Measurements from ENCODE around the gene CENPX. TPM values are rescaled to one million over a fixed set of nuclear protein-coding genes. Genes with fewer than 3 reads are reported as not detected.
A peak's percentile ranks its signal among the peaks of the same experiment; 100 is the strongest.

CENPX gene
- total RNA-seq, 2 experiments from 2014 or later, result 52.7 to 54.7 TPM

DNA sequence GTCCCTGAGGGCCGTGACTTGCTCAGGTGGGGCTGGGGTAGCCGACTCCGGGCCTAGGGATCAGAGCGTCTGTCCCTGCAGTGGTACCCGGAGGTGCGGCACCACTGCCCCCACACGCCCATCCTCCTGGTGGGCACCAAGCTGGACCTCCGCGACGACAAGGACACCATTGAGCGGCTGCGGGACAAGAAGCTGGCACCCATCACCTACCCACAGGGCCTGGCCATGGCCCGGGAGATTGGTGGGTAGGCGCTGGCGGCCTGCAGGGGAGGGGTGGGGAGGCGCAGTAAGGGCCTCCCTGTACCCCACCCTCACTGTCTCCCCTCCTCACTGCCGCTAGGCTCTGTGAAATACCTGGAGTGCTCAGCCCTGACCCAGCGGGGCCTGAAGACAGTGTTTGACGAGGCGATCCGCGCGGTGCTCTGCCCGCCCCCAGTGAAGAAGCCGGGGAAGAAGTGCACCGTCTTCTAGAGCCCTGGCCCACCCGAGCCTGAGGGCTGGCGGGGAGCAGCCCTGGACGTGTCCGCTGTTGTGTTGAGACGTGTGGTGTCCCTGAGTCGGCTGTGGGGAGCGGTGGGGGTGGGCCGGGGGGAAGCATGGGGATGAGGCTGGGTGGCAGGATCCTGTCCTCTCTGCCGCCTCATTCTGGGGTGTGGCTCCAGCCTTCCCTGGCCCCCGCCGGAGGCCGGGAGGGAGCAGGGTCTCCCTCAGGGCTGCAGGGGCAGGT lies 10.8 kb upstream of the CENPX start:
- H3K27ac Mint-ChIP-seq, result no peak overlapping the region
- ChIA-PET POLR2A (interaction anchor here (0.6 to 5.3 kb wide), 2 partner anchors 12 to 335 kb away, joined by 3 to 41 read pairs; partner anchors contain the start of genes CENPX and LRRC45), CTCF (no interaction called here)
- no peaks in the 10 kb centered on the region for H3K9me3 Mint-ChIP-seq
- peaks cover 10% of the 10 kb centered on the region for H3K36me3 Mint-ChIP-seq (ENCODE audit: low read depth)
- no peak for DNase-seq
- H3K27me3 Mint-ChIP-seq, result no peaks in the 10 kb centered on the region
- H3K4me1 Mint-ChIP-seq, result peaks cover 30% of the 10 kb centered on the region
- H3K4me3 Mint-ChIP-seq, result no peak overlapping the region

DNA sequence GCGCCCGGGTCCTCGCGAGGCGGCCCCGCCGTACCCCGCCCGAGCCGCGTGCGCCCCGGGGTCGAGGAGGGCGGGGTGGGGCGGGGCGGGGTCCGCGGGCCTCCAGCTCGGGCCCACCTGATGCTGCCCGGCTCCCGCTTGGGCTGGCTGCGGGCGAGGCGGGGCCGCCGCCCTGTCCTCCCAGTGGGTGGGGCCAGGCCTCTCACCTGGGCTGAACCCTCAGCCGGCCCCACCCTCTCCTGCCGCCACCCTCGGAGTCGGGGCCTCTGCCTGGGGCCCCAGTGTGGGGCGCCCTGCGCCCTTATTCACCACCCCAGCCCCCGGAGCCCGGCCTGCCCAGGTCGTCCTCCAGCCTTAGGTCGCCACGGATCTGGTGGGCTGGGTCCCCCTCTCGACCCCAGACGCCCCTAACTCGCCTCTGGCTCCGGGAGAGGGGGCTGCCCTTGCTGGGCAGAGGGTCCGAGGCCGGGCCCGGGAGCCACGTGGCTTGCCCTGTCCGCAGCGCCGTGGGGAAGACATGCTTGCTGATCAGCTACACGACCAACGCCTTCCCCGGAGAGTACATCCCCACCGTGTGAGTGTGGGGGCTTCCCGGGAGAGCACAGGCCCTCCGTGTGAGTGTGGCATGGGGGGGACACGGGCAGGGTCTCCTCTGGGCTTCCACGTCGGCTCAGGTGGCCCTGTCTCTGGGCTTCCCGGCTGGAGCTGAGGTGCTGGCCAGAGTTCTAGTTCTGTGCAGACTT lies 9.4 kb upstream of the CENPX start:
- no peaks in the 10 kb centered on the region for H3K9me3 Mint-ChIP-seq
- H3K4me3 Mint-ChIP-seq, result peak overlapping the region; percentile 37
- peaks cover 15% of the 10 kb centered on the region for H3K36me3 Mint-ChIP-seq (ENCODE audit: low read depth)
- ChIA-PET POLR2A (interaction anchor here (3.7 kb wide), 1 partner anchor 10 kb away, joined by 15 read pairs; the partner anchor contains the start of gene CENPX), CTCF (no interaction called here)
- peak; percentile 58 for DNase-seq
- no peak overlapping the region for H3K27ac Mint-ChIP-seq
- H3K27me3 Mint-ChIP-seq, result no peaks in the 10 kb centered on the region
- peaks cover 30% of the 10 kb centered on the region for H3K4me1 Mint-ChIP-seq

DNA sequence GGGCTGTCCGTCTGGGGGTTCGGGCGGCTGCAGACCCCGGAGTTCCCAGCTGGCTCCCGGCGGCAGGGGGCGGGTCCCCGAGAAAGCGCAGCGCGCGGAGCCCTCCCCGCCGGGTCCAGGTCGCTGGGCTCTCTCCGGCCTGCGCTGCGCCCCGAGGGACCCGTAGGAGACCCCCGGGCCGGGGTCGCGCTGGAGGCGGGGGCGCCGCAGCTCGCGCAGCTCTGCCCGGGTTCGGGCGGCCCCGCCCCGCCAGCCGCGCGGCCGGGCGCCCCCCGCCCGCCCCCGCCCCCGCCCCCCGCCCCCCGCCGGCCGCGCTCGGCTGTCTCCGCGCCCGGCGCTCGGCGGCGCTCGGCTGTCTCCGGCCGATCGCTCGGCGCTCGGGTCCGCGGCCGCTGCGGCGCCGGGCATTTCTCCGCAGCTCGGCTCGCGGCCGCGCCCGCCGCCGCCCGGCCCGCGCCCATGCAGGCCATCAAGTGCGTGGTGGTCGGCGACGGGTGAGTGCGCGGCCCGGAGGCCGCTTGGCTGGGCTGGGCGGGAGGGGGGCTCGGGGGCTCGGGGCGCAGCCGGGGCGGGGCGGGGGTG lies 8.7 kb upstream of the CENPX start, which contains the start of gene RAC3:
TSS of gene RAC3 (plus strand) at position 376 of the 582 bp plus-strand sequence. CDS start at position 460, 84 bp downstream.
- peak within 1 kb of the TSS; percentile 56 for H3K27ac Mint-ChIP-seq
- DNase-seq, result no peak

GRCh38 chr17:82030470-82031302 lies 8.0 kb upstream of the CENPX start:
- H3K27ac Mint-ChIP-seq, result peak overlapping the region; percentile 56
- DNase-seq, result peak; percentile 86
- no peaks in the 10 kb centered on the region for H3K27me3 Mint-ChIP-seq
- H3K9me3 Mint-ChIP-seq, result no peaks in the 10 kb centered on the region
- ChIA-PET POLR2A (interaction anchor here (0.6 to 3.7 kb wide), 24 partner anchors 7 to 328 kb away, joined by 3 to 15 read pairs (median 3); partner anchors contain the start of genes ALYREF, ANAPC11, ARHGDIA and CENPX), CTCF (interaction anchor here (0.6 to 2.3 kb wide), 23 partner anchors 11 to 517 kb away, joined by 3 to 16 read pairs (median 4); partner anchors contain the start of gene CCDC57)
- H3K36me3 Mint-ChIP-seq (ENCODE audit: low read depth), result peaks cover 20% of the 10 kb centered on the region
- H3K4me1 Mint-ChIP-seq, result peaks cover 31% of the 10 kb centered on the region
- peak overlapping the region; percentile 78 for H3K4me3 Mint-ChIP-seq

More for the DNA sequence above, 8.7 kb upstream of the CENPX start, which contains the start of gene RAC3:
- no peaks in the 10 kb centered on the region for H3K27me3 Mint-ChIP-seq
- H3K4me1 Mint-ChIP-seq, result peaks cover 30% of the 10 kb centered on the region
- peak within 1 kb of the TSS; percentile 78 for H3K4me3 Mint-ChIP-seq
- ChIA-PET CTCF (interaction anchor here (1.2 to 1.3 kb wide), 2 partner anchors 205 to 516 kb away, joined by 3 to 4 read pairs; no protein-coding TSS in a partner anchor), POLR2A (interaction anchor here (0.9 to 3.7 kb wide), 6 partner anchors 10 to 175 kb away, joined by 3 to 15 read pairs (median 7); partner anchors contain the start of genes ALYREF, ANAPC11, ARHGDIA and CENPX)
- no peaks in the 10 kb centered on the region for H3K9me3 Mint-ChIP-seq
- peaks cover 15% of the 10 kb centered on the region for H3K36me3 Mint-ChIP-seq (ENCODE audit: low read depth)

DNA sequence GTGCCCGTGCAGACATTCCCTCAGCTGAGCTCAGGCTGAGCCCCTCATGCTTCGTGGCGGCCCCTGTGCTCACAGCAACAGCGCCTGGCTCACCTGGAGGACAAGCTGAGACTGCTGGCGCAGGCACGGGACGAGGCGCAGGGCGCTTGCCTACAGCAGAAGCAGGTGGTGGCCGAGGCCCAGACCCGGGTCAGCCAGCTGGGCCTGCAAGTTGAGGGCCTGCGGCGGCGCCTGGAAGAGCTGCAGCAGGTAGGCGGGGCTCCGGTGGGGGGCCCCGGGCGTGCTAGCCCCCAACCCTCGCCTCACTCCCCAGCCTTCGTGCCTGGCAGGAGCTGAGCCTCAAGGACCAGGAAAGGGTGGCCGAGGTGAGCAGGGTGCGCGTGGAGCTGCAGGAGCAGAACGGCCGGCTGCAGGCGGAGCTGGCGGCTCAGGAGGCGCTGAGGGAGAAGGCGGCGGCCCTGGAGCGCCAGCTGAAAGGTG lies 7.4 kb upstream of the CENPX start:
- no peak for DNase-seq
- POLR2A ChIA-PET, result interaction anchor here (0.6 to 3.7 kb wide), 23 partner anchors 8 to 327 kb away, joined by 3 to 15 read pairs (median 3); partner anchors contain the start of genes ALYREF, ANAPC11, CENPX and DCXR
- CTCF ChIA-PET, result interaction anchor here (0.8 to 2.3 kb wide), 15 partner anchors 8 to 518 kb away, joined by 3 to 16 read pairs (median 5); partner anchors contain the start of genes CCDC57 and DCXR
- no peaks in the 10 kb centered on the region for H3K27me3 Mint-ChIP-seq
- H3K36me3 Mint-ChIP-seq (ENCODE audit: low read depth), result peaks cover 14% of the 10 kb centered on the region
- no peaks in the 10 kb centered on the region for H3K9me3 Mint-ChIP-seq
- H3K4me3 Mint-ChIP-seq, result no peak overlapping the region
- peaks cover 26% of the 10 kb centered on the region for H3K4me1 Mint-ChIP-seq
- H3K27ac Mint-ChIP-seq, result no peak overlapping the region

GRCh38 chr17:82029391-82029790 lies 6.7 kb upstream of the CENPX start:
- no peaks in the 10 kb centered on the region for H3K9me3 Mint-ChIP-seq
- ChIA-PET POLR2A (interaction anchor here (1.1 to 3.7 kb wide), 10 partner anchors 8 to 327 kb away, joined by 3 to 15 read pairs (median 5); partner anchors contain the start of genes CENPX, DCXR and MRPL12), CTCF (interaction anchor here (1.3 to 2.3 kb wide), 5 partner anchors 8 to 134 kb away, joined by 3 to 16 read pairs (median 6); partner anchors contain the start of gene DCXR)
- peak overlapping the region; percentile 34 for H3K4me3 Mint-ChIP-seq
- no peaks in the 10 kb centered on the region for H3K27me3 Mint-ChIP-seq
- peaks cover 12% of the 10 kb centered on the region for H3K36me3 Mint-ChIP-seq (ENCODE audit: low read depth)
- peaks cover 28% of the 10 kb centered on the region for H3K4me1 Mint-ChIP-seq
- no peak overlapping the region for H3K27ac Mint-ChIP-seq
- no peak for DNase-seq

DNA sequence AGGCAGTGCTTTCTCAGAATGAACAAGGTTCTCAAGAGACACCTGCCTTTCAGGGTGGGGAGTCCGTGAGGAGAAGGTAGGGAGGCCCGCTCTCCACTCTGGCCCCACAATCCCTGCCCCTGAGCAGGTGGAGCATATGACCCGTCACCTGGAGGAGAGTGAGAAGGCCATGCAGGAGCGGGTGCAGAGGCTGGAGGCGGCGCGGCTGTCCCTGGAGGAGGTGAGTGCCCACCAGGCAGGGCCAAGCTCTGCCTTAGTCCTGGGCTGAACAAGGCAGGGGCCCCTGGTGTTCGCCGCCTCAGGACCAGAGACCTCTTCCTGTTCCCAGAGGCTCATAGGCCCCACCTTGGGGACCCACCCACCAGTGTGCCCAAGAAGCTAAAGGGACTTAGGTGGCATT lies 6.3 kb upstream of the CENPX start:
- ChIA-PET POLR2A (interaction anchor here (1.1 kb wide), 1 partner anchor 11 kb away, joined by 3 read pairs; no protein-coding TSS in a partner anchor), CTCF (interaction anchor here (1.3 to 2.3 kb wide), 4 partner anchors 9 to 126 kb away, joined by 4 to 16 read pairs (median 10); partner anchors contain the start of gene DCXR)
- H3K9me3 Mint-ChIP-seq, result no peaks in the 10 kb centered on the region
- DNase-seq, result no peak
- H3K27ac Mint-ChIP-seq, result no peak overlapping the region
- peaks cover 12% of the 10 kb centered on the region for H3K36me3 Mint-ChIP-seq (ENCODE audit: low read depth)
- no peaks in the 10 kb centered on the region for H3K27me3 Mint-ChIP-seq
- peaks cover 33% of the 10 kb centered on the region for H3K4me1 Mint-ChIP-seq
- H3K4me3 Mint-ChIP-seq, result no peak overlapping the region

GRCh38 chr17:82028246-82028645 lies 5.6 kb upstream of the CENPX start:
- ChIA-PET POLR2A (no interaction called here), CTCF (interaction anchor here (1.4 kb wide), 1 partner anchor 9 kb away, joined by 7 read pairs; the partner anchor contains the start of gene DCXR)
- Mint-ChIP-seq H3K36me3 (ENCODE audit: low read depth) (peaks cover 12% of the 10 kb centered on the region), H3K27ac (no peak overlapping the region), H3K9me3 (no peaks in the 10 kb centered on the region), H3K4me1 (peaks cover 36% of the 10 kb centered on the region), H3K27me3 (no peaks in the 10 kb centered on the region), H3K4me3 (no peak overlapping the region)
- DNase-seq, result no peak

DNA sequence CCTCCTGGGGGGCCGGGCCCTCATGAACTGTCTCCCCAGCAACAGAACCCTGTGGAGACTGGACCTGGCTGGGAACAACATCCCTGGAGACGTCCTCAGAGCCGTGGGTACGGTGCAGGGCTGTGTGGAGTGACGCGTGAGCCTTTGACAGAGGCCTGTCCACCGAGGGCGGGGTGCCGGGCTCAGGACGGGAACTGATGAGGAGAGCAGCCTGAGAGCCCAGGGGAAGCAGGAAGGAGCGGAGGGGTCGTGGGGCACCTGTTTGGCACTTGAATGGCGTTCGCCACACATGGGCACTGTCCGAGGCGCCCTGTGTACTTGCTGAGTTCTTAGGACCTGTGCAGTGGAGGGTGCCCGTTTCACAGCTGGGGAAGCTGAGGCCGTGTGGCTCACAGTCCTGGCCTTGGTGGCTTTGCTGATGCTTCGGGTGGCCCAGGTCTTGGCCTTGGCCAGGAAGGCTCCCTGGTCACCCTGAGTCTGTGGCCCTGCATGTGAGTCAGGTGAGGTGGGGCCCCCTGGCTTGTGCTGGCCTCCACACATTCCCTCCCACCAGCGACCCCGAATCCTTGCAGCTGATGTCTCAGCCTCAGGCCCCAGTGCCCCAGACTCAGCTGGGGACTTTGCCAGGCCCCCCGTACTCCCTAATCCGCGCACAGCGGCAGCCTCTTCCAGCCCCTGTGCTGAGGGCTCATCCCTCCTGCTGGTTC lies 2.9 kb upstream of the CENPX start:
- DNase-seq, result no peak
- Mint-ChIP-seq H3K9me3 (no peaks in the 10 kb centered on the region), H3K4me1 (peaks cover 44% of the 10 kb centered on the region), H3K36me3 (ENCODE audit: low read depth) (peaks cover 12% of the 10 kb centered on the region), H3K27ac (no peak overlapping the region), H3K27me3 (no peaks in the 10 kb centered on the region), H3K4me3 (peak overlapping the region; percentile 3)
- POLR2A ChIA-PET, result interaction anchor here (1.2 to 2.3 kb wide), 2 partner anchors 12 to 203 kb away, joined by 3 to 8 read pairs; partner anchors contain the start of genes DCXR and SLC16A3
- CTCF ChIA-PET, result interaction anchor here (1.5 kb wide), 1 partner anchor 12 kb away, joined by 7 read pairs; the partner anchor contains the start of gene DCXR

DNA sequence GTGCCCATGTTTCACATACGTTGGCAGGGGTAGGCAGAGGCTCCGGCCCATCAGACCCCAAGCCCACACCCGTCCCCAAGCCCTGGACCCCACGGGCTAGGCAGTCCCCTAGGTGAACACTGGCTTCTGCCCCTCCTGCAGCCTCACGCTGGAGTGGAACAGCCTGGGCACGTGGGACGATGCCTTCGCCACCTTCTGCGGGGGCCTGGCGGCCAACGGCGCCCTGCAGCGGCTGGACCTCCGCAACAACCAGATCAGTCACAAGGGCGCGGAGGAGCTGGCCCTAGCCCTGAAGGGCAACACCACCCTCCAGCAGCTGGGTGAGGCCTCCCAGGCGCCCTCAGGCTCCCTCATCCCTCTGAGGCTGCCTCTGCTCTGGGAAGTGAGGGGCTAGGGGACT lies 2.2 kb upstream of the CENPX start:
- no peaks in the 10 kb centered on the region for H3K9me3 Mint-ChIP-seq
- no peak for DNase-seq
- H3K27me3 Mint-ChIP-seq, result no peaks in the 10 kb centered on the region
- no peak overlapping the region for H3K4me3 Mint-ChIP-seq
- POLR2A ChIA-PET, result interaction anchor here (2.2 kb wide), 1 partner anchor 46 kb away, joined by 5 read pairs; no protein-coding TSS in a partner anchor
- H3K27ac Mint-ChIP-seq, result no peak overlapping the region
- peaks cover 12% of the 10 kb centered on the region for H3K36me3 Mint-ChIP-seq (ENCODE audit: low read depth)
- CTCF ChIA-PET, result interaction anchor here (1.4 kb wide), 1 partner anchor 65 kb away, joined by 5 read pairs; no protein-coding TSS in a partner anchor
- peaks cover 45% of the 10 kb centered on the region for H3K4me1 Mint-ChIP-seq

Measured in activated CD4-positive, alpha-beta memory T cell treated with anti-CD3 and anti-CD28 coated beads, Interleukin-2, amount 10 ng/mL, durations not matched to agents 7 days and 5 days (primary cell).